H9 (cell line): ENCODE measurements around the gene DENND1A. TPM values are rescaled to one million over a fixed set of nuclear protein-coding genes. Genes with fewer than 3 reads are reported as not detected.
A peak's percentile ranks its signal among the peaks of the same experiment; 100 is the strongest.

Source experiments
- DNase-seq: peaks from one replicate; pipeline ENCODE4 v3.0.0-alpha.2; 2017
- H2AFZ ChIP-seq: one replicate; pipeline ENCODE4 v1.6.1; 2013; ENCODE audit warnings: mild to moderate bottlenecking, low read length, control low read depth, moderate library complexity
- H2AK5ac ChIP-seq: 2 replicates; pipeline ENCODE4 v1.6.1; 2013; ENCODE audit warnings: low read length, control low read depth, mixed read lengths; ENCODE audit not compliant: insufficient read length
- H2BK120ac ChIP-seq: one replicate; pipeline ENCODE4 v1.6.1; 2013; ENCODE audit warnings: low read depth, mild to moderate bottlenecking, low read length, control low read depth, inconsistent platforms; ENCODE audit not compliant: poor library complexity, severe bottlenecking
- H2BK12ac ChIP-seq: 2 replicates; pipeline ENCODE4 v1.6.1; 2013; ENCODE audit warnings: low read length, control low read depth, mixed read lengths, low read depth; ENCODE audit not compliant: insufficient read length
- H2BK15ac ChIP-seq: 2 replicates; pipeline ENCODE4 v1.6.1; 2013; ENCODE audit warnings: low read depth, low read length, control low read depth
- H2BK20ac ChIP-seq: one replicate; pipeline ENCODE4 v1.6.1; 2013; ENCODE audit warnings: low read depth, mild to moderate bottlenecking, low read length, control low read depth, inconsistent platforms; ENCODE audit not compliant: poor library complexity, severe bottlenecking
- H2BK5ac ChIP-seq: 2 replicates; pipeline ENCODE4 v1.6.1; 2013; ENCODE audit warnings: low read length, control low read depth, mixed read lengths; ENCODE audit not compliant: insufficient read length
- H3K14ac ChIP-seq: 2 replicates; pipeline ENCODE4 v1.6.1; 2013; ENCODE audit warnings: low read length, control low read depth; ENCODE audit not compliant: insufficient read depth
- H3K18ac ChIP-seq: 2 replicates; pipeline ENCODE4 v1.6.1; 2013; ENCODE audit warnings: low read depth, mild to moderate bottlenecking, mixed read lengths, low read length, control low read depth; ENCODE audit not compliant: insufficient read length
- H3K23ac ChIP-seq: 2 replicates; pipeline ENCODE4 v1.6.1; 2013; ENCODE audit warnings: low read length, control low read depth, mixed read lengths, low read depth; ENCODE audit not compliant: insufficient read length
- H3K23me2 ChIP-seq: 2 replicates; pipeline ENCODE4 v1.6.1; 2013; ENCODE audit warnings: low read depth, mild to moderate bottlenecking, mixed read lengths, low read length, control low read depth; ENCODE audit not compliant: insufficient read length, poor library complexity, severe bottlenecking
- H3K27ac ChIP-seq: 2 replicates; pipeline ENCODE4 v1.5.1; 2013; ENCODE audit warnings: low read length, control low read depth, mixed read lengths, low read depth; ENCODE audit not compliant: insufficient read length
- H3K27me3 ChIP-seq: 2 replicates; pipeline ENCODE4 v1.6.1; 2013; ENCODE audit warnings: low read length, control low read depth, inconsistent platforms; ENCODE audit not compliant: insufficient read depth
- H3K4ac ChIP-seq: 2 replicates; pipeline ENCODE4 v1.6.1; 2013; ENCODE audit warnings: low read depth, mild to moderate bottlenecking, control low read depth, inconsistent platforms, low read length, moderate library complexity
- H3K4me1 ChIP-seq: 2 replicates; pipeline ENCODE4 v1.6.1; 2013; ENCODE audit warnings: low read length, control low read depth, inconsistent platforms; ENCODE audit not compliant: insufficient read depth
- H3K4me2 ChIP-seq: 2 replicates; pipeline ENCODE4 v1.6.1; 2013; ENCODE audit warnings: low read length, control low read depth, mixed read lengths; ENCODE audit not compliant: insufficient read length, insufficient read depth
- H3K56ac ChIP-seq: 2 replicates; pipeline ENCODE4 v1.6.1; 2013; ENCODE audit warnings: low read depth, mild to moderate bottlenecking, mixed read lengths, low read length, control low read depth; ENCODE audit not compliant: insufficient read length
- H3K79me1 ChIP-seq: 2 replicates; pipeline ENCODE4 v1.6.1; 2013; ENCODE audit warnings: low read depth, mild to moderate bottlenecking, moderate library complexity, low read length, control low read depth, inconsistent platforms; ENCODE audit not compliant: insufficient read depth, poor library complexity, severe bottlenecking
- H3K79me2 ChIP-seq: 2 replicates; pipeline ENCODE4 v1.6.1; 2013; ENCODE audit warnings: low read length, control low read depth, inconsistent platforms; ENCODE audit not compliant: insufficient read depth
- H3K9ac ChIP-seq: 2 replicates; pipeline ENCODE4 v1.6.1; 2013; ENCODE audit warnings: low read length, control low read depth, mixed read lengths; ENCODE audit not compliant: insufficient read length; ENCODE audit errors: extremely low read depth
- H3K9me3 ChIP-seq: one replicate; pipeline ENCODE4 v1.6.1; 2013; ENCODE audit warnings: low read depth, low read length, inconsistent platforms; ENCODE audit not compliant: control insufficient read depth
- H3T11ph ChIP-seq: one replicate; pipeline ENCODE4 v1.6.1; 2013; ENCODE audit warnings: mild to moderate bottlenecking, low read length, control low read depth, inconsistent platforms
- H4K20me1 ChIP-seq: one replicate; pipeline ENCODE4 v1.6.1; 2013; ENCODE audit not compliant: control insufficient read depth, insufficient read length, insufficient read depth
- H4K5ac ChIP-seq: 2 replicates; pipeline ENCODE4 v1.6.1; 2013; ENCODE audit warnings: low read depth, mild to moderate bottlenecking, mixed read lengths, low read length, control low read depth; ENCODE audit not compliant: insufficient read length
- H4K8ac ChIP-seq: replicated peaks from 2 replicates; pipeline ENCODE4 v1.6.1; 2013; ENCODE audit warnings: low read length, control low read depth, mixed read lengths, low read depth; ENCODE audit not compliant: insufficient read length
- H4K91ac ChIP-seq: 2 replicates; pipeline ENCODE4 v1.6.1; 2013; ENCODE audit warnings: low read depth, mild to moderate bottlenecking, moderate library complexity, mixed read lengths, low read length, control low read depth; ENCODE audit not compliant: insufficient read length
- H3K27ac Mint-ChIP-seq, 3 experiments: 2 replicates in 2 of 3; 3 replicates in 1 of 3; pipeline ENCODE4 v1.8.0; 2020 to 2021; ENCODE audit warnings: mixed read lengths in 3 of 3, mild to moderate bottlenecking in 1 of 3, moderate library complexity in 1 of 3
- H3K27me3 Mint-ChIP-seq: 2 replicates; pipeline ENCODE4 v1.8.0; 2021; ENCODE audit warnings: low read depth, mild to moderate bottlenecking, moderate library complexity, mixed read lengths
- H3K36me3 Mint-ChIP-seq, 3 experiments: 2 replicates in 2 of 3; 3 replicates in 1 of 3; pipeline ENCODE4 v1.8.0; 2020 to 2021; ENCODE audit warnings: low read depth in 3 of 3, mixed read lengths in 3 of 3; ENCODE audit not compliant: insufficient read depth in 1 of 3
- H3K4me1 Mint-ChIP-seq, 2 experiments: 2 replicates each; pipeline ENCODE4 v1.8.0; 2020; ENCODE audit warnings: mixed read lengths in 2 of 2
- H3K4me3 Mint-ChIP-seq, 2 experiments: 2 replicates in 1 of 2; 3 replicates in 1 of 2; pipeline ENCODE4 v1.8.0; 2020 to 2021; ENCODE audit warnings: mild to moderate bottlenecking in 2 of 2, mixed read lengths in 2 of 2, moderate library complexity in 1 of 2
- H3K9me3 Mint-ChIP-seq, 2 experiments: 2 replicates in 1 of 2; 3 replicates in 1 of 2; pipeline ENCODE4 v1.8.0; 2020; ENCODE audit warnings: mild to moderate bottlenecking in 2 of 2, mixed read lengths in 2 of 2, moderate library complexity in 1 of 2
- CTCF ChIP-seq: fragments of 200-600 bp; sonication (generic); conservative IDR thresholded peaks from 3 replicates; pipeline ENCODE4 v1.8.0; 2021; ENCODE audit warnings: antibody characterized with exemption, mild to moderate bottlenecking
- WGBS: extraction: QIAGEN DNeasy Blood & Tissue Kit; methylation state at CpG from one replicate; pipeline ENCODE4 v1.1.7; 2013; ENCODE audit warnings: missing lambda C conversion rate, low lambda C conversion rate, mixed read lengths; ENCODE audit not compliant: insufficient read length; ENCODE audit errors: extremely low coverage; 5-methylcytosine and 5-hydroxymethylcytosine counted together
- total RNA-seq: library from RNA; stranded (reverse); gene quantifications from 2 replicates; pipeline ENCODE4 v1.2.1, GENCODE V29; 2021

DENND1A gene
- total RNA-seq, 1 experiment from 2014 or later: 20.4 TPM

GRCh38 chr9:123412171-123412820 is 517.6 kb downstream of the DENND1A start:
- H3K4me2 ChIP-seq: no peak overlapping the region
- no peaks in the 10 kb centered on the region for H3K79me1 ChIP-seq
- no peak overlapping the region for H2BK120ac ChIP-seq
- no peak overlapping the region for H3T11ph ChIP-seq
- H3K4ac ChIP-seq: no peak overlapping the region
- no CpG with 5 or more reads among the region's 18 CpGs for whole genome bisulfite sequencing
- H3K56ac ChIP-seq: no peak overlapping the region
- H4K5ac ChIP-seq: no peak overlapping the region
- H3K4me3 Mint-ChIP-seq: no peak overlapping the region
- no peak overlapping the region for H4K91ac ChIP-seq
- H3K27me3 Mint-ChIP-seq: no peaks in the 10 kb centered on the region; the same call in 1 of the 2 replicates
- H3K27ac Mint-ChIP-seq: peak overlapping the region in 1 of 3 experiments; percentile 80; a peak in 1 of 7 replicates
- no peak overlapping the region for H3K27ac ChIP-seq
- H4K8ac ChIP-seq: no peak overlapping the region
- no peaks in the 10 kb centered on the region; a peak in 1 of 5 replicates for H3K9me3 Mint-ChIP-seq
- H3K79me2 ChIP-seq: no peaks in the 10 kb centered on the region
- H2BK12ac ChIP-seq: no peak overlapping the region
- no peak for DNase-seq
- H3K9me3 ChIP-seq: no peaks in the 10 kb centered on the region
- no peak overlapping the region for H3K9ac ChIP-seq
- H3K4me1 ChIP-seq: peaks cover 4% of the 10 kb centered on the region; the same call in 1 of the 2 replicates
- no peak overlapping the region for H2BK15ac ChIP-seq
- H2AK5ac ChIP-seq: no peak overlapping the region
- no peaks in the 10 kb centered on the region for H4K20me1 ChIP-seq
- no peaks in the 10 kb centered on the region for H3K23me2 ChIP-seq
- H3K27me3 ChIP-seq: no peaks in the 10 kb centered on the region
- no peaks in the 10 kb centered on the region; a peak in 3 of 7 replicates for H3K36me3 Mint-ChIP-seq
- no peak overlapping the region for H3K23ac ChIP-seq
- no peak overlapping the region for H2BK20ac ChIP-seq
- TF ChIP-seq CTCF: no peak
- no peak overlapping the region for H2AFZ ChIP-seq
- H3K14ac ChIP-seq: no peak overlapping the region
- H3K18ac ChIP-seq: no peak overlapping the region
- H3K4me1 Mint-ChIP-seq: peaks cover 19 to 33% of the 10 kb centered on the region in 2 experiments
- no peak overlapping the region for H2BK5ac ChIP-seq
